OCI-LY1 (cell line): Measurements from ENCODE around the gene BPIFB2.

Experiments used
- H2AFZ ChIP-seq: fragments of 200-600 bp; sonication (generic), shearing (Covaris generic); 2 replicates; pipeline ENCODE4 v1.6.0; 2014; ENCODE audit warnings: antibody characterized with exemption, mild to moderate bottlenecking, low read length
- H3F3A ChIP-seq: fragments of 200-600 bp; sonication (generic), shearing (Covaris generic); 2 replicates; pipeline ENCODE4 v1.6.0; 2014; ENCODE audit warnings: mild to moderate bottlenecking, antibody characterized with exemption, low read length, moderate library complexity; ENCODE audit not compliant: insufficient read depth
- H3K27ac ChIP-seq: fragments of 200-600 bp; sonication (generic); 2 replicates; pipeline ENCODE4 v1.5.1; 2014; ENCODE audit warnings: low read length, mixed run types, mild to moderate bottlenecking, low read depth; ENCODE audit not compliant: poor library complexity, severe bottlenecking
- H3K27me3 ChIP-seq: fragments of 200-600 bp; sonication (generic); 2 replicates; pipeline ENCODE4 v1.6.0; 2014; ENCODE audit warnings: antibody characterized with exemption, mild to moderate bottlenecking, low read length, moderate library complexity; ENCODE audit not compliant: insufficient read depth
- H3K36me3 ChIP-seq: fragments of 200-600 bp; sonication (generic); 2 replicates; pipeline ENCODE4 v1.6.1; 2014; ENCODE audit warnings: mild to moderate bottlenecking, antibody characterized with exemption, low read length, moderate library complexity, mixed read lengths; ENCODE audit not compliant: insufficient read depth
- H3K4me1 ChIP-seq: fragments of 200-600 bp; sonication (generic); 2 replicates; pipeline ENCODE4 v1.5.1; 2014; ENCODE audit warnings: mild to moderate bottlenecking, low read length, moderate library complexity; ENCODE audit not compliant: insufficient read depth, severe bottlenecking
- H3K4me2 ChIP-seq: fragments of 200-600 bp; sonication (generic), shearing (Covaris generic); 2 replicates; pipeline ENCODE4 v1.6.1; 2014; ENCODE audit warnings: low read length
- H3K4me3 ChIP-seq: fragments of 200-600 bp; sonication (generic); 2 replicates; pipeline ENCODE4 v1.5.1; 2014; ENCODE audit warnings: low read length, low read depth, mild to moderate bottlenecking, mixed read lengths; ENCODE audit not compliant: poor library complexity, severe bottlenecking
- H3K79me2 ChIP-seq: fragments of 200-600 bp; shearing (Covaris generic); 2 replicates; pipeline ENCODE4 v1.6.1; 2016; ENCODE audit warnings: mixed run types, low read length, mixed read lengths; ENCODE audit not compliant: insufficient read depth
- H3K9ac ChIP-seq: fragments of 200-600 bp; sonication (generic), shearing (Covaris generic); 2 replicates; pipeline ENCODE4 v1.6.1; 2014; ENCODE audit warnings: mild to moderate bottlenecking, low read length, mixed read lengths
- H3K9me2 ChIP-seq: fragments of 200-600 bp; sonication (generic), shearing (Covaris generic); 2 replicates; pipeline ENCODE4 v1.6.1; 2014; ENCODE audit warnings: low read depth, mild to moderate bottlenecking, low read length, mixed read lengths
- H3K9me3 ChIP-seq: fragments of 200-600 bp; shearing (Covaris generic); 2 replicates; pipeline ENCODE4 v1.6.1; 2014; ENCODE audit warnings: low read length, mixed read lengths
- H4K20me1 ChIP-seq: fragments of 200-600 bp; sonication (generic), shearing (Covaris generic); 2 replicates; pipeline ENCODE4 v1.6.0; 2016; ENCODE audit warnings: mild to moderate bottlenecking, low read length; ENCODE audit not compliant: insufficient read depth
- CTCF ChIP-seq: fragments of 200-600 bp; sonication (generic), shearing (Covaris generic); IDR thresholded peaks from 2 replicates; pipeline ENCODE4 v1.5.1; 2017; ENCODE audit warnings: mild to moderate bottlenecking, antibody characterized with exemption, low read length, moderate library complexity, mixed read lengths
- EZH2 ChIP-seq: fragments of 200-600 bp; sonication (generic), shearing (Covaris generic); IDR thresholded peaks from 2 replicates; pipeline ENCODE4 v1.8.0; 2017; ENCODE audit warnings: borderline replicate concordance, mixed run types, mild to moderate bottlenecking, antibody characterized with exemption, low read length, moderate library complexity, mixed read lengths

The BPIFB2 gene

GRCh38 chr20:32963176-32963575, 44.3 kb upstream of the BPIFB2 start:
- H3K9ac ChIP-seq, result no peak overlapping the region
- no peaks in the 10 kb centered on the region for H4K20me1 ChIP-seq
- no peaks in the 10 kb centered on the region for H3K9me3 ChIP-seq
- H3K27ac ChIP-seq, result no peak overlapping the region
- no peak for TF ChIP-seq CTCF
- TF ChIP-seq EZH2, result no peak
- H2AFZ ChIP-seq, result no peak overlapping the region
- H3K27me3 ChIP-seq, result peaks cover 3% of the 10 kb centered on the region; the same call in 1 of the 2 replicates
- no peaks in the 10 kb centered on the region for H3K9me2 ChIP-seq
- no peak overlapping the region for H3K4me3 ChIP-seq
- H3K79me2 ChIP-seq, result no peaks in the 10 kb centered on the region
- no peaks in the 10 kb centered on the region for H3F3A ChIP-seq
- no peak overlapping the region for H3K4me2 ChIP-seq
- no peaks in the 10 kb centered on the region for H3K36me3 ChIP-seq
- no peaks in the 10 kb centered on the region for H3K4me1 ChIP-seq

- Histone ChIP-seq H3K27me3 (peaks cover 3% of the 10 kb centered on the region; the same call in 1 of the 2 replicates), H3K4me2 (no peak overlapping the region), H4K20me1 (no peaks in the 10 kb centered on the region), H3K79me2 (no peaks in the 10 kb centered on the region), H3K9me3 (no peaks in the 10 kb centered on the region), H3K4me1 (no peaks in the 10 kb centered on the region), H3F3A (no peaks in the 10 kb centered on the region), H3K4me3 (no peak overlapping the region), H3K9me2 (no peaks in the 10 kb centered on the region), H3K27ac (no peak overlapping the region), H3K36me3 (no peaks in the 10 kb centered on the region), H3K9ac (no peak overlapping the region), H2AFZ (no peak overlapping the region)
- TF ChIP-seq EZH2 (no peak), CTCF (no peak)
These were observed 42.9 kb upstream of the BPIFB2 start for GRCh38 chr20:32964575-32964974.

- Histone ChIP-seq H3F3A (no peaks in the 10 kb centered on the region), H3K4me1 (no peaks in the 10 kb centered on the region), H3K9ac (no peak overlapping the region), H3K79me2 (no peaks in the 10 kb centered on the region), H3K36me3 (no peaks in the 10 kb centered on the region), H3K4me2 (no peak overlapping the region), H3K9me2 (no peaks in the 10 kb centered on the region), H3K27ac (no peak overlapping the region), H3K9me3 (no peaks in the 10 kb centered on the region), H3K4me3 (no peak overlapping the region), H2AFZ (no peak overlapping the region), H3K27me3 (peaks cover 3% of the 10 kb centered on the region; the same call in 1 of the 2 replicates), H4K20me1 (no peaks in the 10 kb centered on the region)
- TF ChIP-seq EZH2 (no peak), CTCF (no peak)
These were observed 42.4 kb upstream of the BPIFB2 start for GRCh38 chr20:32965115-32965514.
